ENCODE measurements around the gene ULK4. TPM values are rescaled to one million over a fixed set of nuclear protein-coding genes. Genes with fewer than 3 reads are reported as not detected.
A peak's percentile ranks its signal among the peaks of the same experiment; 100 is the strongest.

The ULK4 gene
- total and polyA plus RNA-seq, 9 of the 15 experiments (the other 6 are each of a cell fraction or from before 2014, with no cell fraction given) = 3.0 to 5.9 (median 3.5) TPM

GRCh38 chr3:41447701-41448100 is 514.2 kb downstream of the ULK4 start:
- no peak overlapping the region for H3K4me3 ChIP-seq
- H4K20me1 ChIP-seq (replicated peaks; ENCODE audit: control insufficient read depth, insufficient read depth, low read length) = no peaks in the 10 kb centered on the region
- no peak overlapping the region for H3K27ac ChIP-seq (ENCODE audit: extremely low read depth, low read depth, low read length)
- no peaks in the 10 kb centered on the region for H3K4me1 ChIP-seq (replicated peaks in 1 of 2; ENCODE audit: control insufficient read depth in 2 of 2, insufficient read depth in 2 of 2, low read length in 2 of 2)
- H3K9me3 ChIP-seq (replicated peaks; ENCODE audit: control insufficient read depth, insufficient read depth, low read depth, low read length) = no peaks in the 10 kb centered on the region
- ATAC-seq (peak; percentile 84), FAIRE-seq (no peak), DNase-seq (ENCODE audit: extremely low read depth in 1 of 4, low spot score in 3 of 4) (no peak)
- no peaks in the 10 kb centered on the region for H3K27me3 ChIP-seq (ENCODE audit: control insufficient read depth in 2 of 2, insufficient read depth in 2 of 2, low read length in 2 of 2)
- intact Hi-C loops (cut with micrococcal nuclease) (no loop called here), in situ Hi-C loops (cut with MboI) (no loop called here)
- no peak overlapping the region for H3K4me2 ChIP-seq (ENCODE audit: insufficient read depth, low read length)
- H3K36me3 ChIP-seq (ENCODE audit: control insufficient read depth, insufficient read depth, low read length) = no peaks in the 10 kb centered on the region
- H3K9me1 ChIP-seq (ENCODE audit: control insufficient read depth, insufficient read depth, low read length) = no peaks in the 10 kb centered on the region
- TF ChIP-seq ZNF584 (CRISPR knock-in tag; IDR thresholded peaks at IDR 0.05; ENCODE audit: low read depth) (0 out of 2 replicates have a peak, but pooled peaks have one; percentile 27), ETV6 (IDR thresholded peaks at IDR 0.05; ENCODE audit: borderline replicate concordance in 1 of 2, low read depth in 2 of 2, low read length in 1 of 2) (no peak), ETV6 (CRISPR knock-in tag; IDR thresholded peaks at IDR 0.05; ENCODE audit: borderline replicate concordance) (no peak), NKRF (IDR thresholded peaks at IDR 0.05; ENCODE audit: borderline replicate concordance) (no peak), CEBPG (CRISPR knock-in tag; IDR thresholded peaks at IDR 0.05) (no peak), CEBPG (tag; conservative IDR thresholded peaks at IDR 0.05 in 1 of 2, IDR thresholded peaks at IDR 0.05 in 1 of 2) (peak in 1 of 2 experiments; percentile 83; a peak in 2 of 4 replicates), RB1 (IDR thresholded peaks at IDR 0.05; ENCODE audit: low read depth) (no peak), ATF3 (IDR thresholded peaks at IDR 0.05) (peak; percentile 51; the same call in 1 of the 2 replicates), ATF3 (CRISPR knock-in tag; conservative IDR thresholded peaks at IDR 0.05) (no peak)
- ChIA-PET CTCF (ENCODE audit: low intra/inter-chr PET ratio) (no interaction called here), POLR2A (interaction anchor here (1.1 kb wide), 1 partner anchor 247 kb away, joined by 3 read pairs; no protein-coding TSS in a partner anchor)
- BruUV-seq (replicated peaks) = no TSS peak
- H3K9ac ChIP-seq (ENCODE audit: insufficient read depth in 1 of 2, low read depth in 2 of 2, low read length in 2 of 2) = no peak overlapping the region
- WGBS (ENCODE audit: insufficient coverage, low coverage, missing lambda C conversion rate) = 0% methylated on average over 4 of the region's 4 CpGs
- H3K79me2 ChIP-seq (ENCODE audit: control insufficient read depth, insufficient read depth, low read length) = no peaks in the 10 kb centered on the region
- no peak overlapping the region for H2AFZ ChIP-seq (ENCODE audit: low read depth, low read length)

All from K562 (cell line).